CD4-positive, alpha-beta T cell treated with Interleukin-4 for 4 hours (primary cell): ENCODE data around the gene SNRPB.
A peak's percentile ranks its signal among the peaks of the same experiment; 100 is the strongest.
"Not testable (repeated sequence)": the region's sequence is repeated elsewhere in the genome, so short reads cannot be mapped to it uniquely, and the experiment has no call there.

Experiments
- DNase-seq: peaks from one replicate; pipeline ENCODE4 v3.0.0-alpha.2; 2020

The SNRPB gene

DNA sequence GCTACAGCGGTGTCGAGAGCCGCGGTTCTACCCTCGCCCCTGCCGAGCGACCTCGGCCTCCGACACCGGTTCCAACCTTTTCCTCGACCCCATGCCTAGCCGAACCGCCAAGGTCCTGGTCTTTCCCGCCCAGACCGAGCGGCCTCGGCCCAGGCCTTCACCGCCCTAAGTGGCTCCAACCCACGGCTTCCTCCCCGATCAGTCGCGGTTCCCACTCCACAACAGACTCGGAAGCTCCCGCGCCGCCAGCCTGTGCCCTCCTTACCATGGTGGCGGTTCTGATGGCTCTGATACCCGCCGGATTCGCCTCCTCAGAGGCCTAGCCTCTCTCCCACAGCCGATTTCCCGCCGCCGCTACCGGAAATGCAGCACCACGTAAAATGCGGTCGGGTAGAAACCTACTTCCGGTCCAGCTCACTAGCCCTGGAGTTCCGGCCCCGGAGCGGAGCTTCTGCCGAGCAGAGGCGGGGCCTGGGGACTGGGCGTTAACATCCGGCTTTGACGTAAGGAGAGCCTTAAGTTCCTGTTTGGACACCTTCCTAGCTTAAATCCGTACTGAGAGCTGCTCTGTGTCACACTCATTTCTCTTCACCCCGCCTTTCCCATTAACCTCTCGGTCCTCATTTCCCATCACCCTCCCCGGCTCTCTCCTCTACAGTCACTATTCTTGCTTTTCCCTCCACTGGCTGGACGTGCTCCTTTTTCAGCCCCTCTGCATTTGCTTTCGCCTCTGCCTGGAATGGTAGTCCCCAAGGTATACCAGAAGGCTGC is at the start of gene SNRPB:
TSS of gene SNRPB (minus strand) at position 367 of the 771 bp plus-strand sequence. CDS start at position 268, 99 bp downstream.
- DNase-seq: peak; percentile 97

GRCh38 chr20:2519115-2519809 is 48.7 kb upstream of the SNRPB start:
- no peak for DNase-seq

DNA sequence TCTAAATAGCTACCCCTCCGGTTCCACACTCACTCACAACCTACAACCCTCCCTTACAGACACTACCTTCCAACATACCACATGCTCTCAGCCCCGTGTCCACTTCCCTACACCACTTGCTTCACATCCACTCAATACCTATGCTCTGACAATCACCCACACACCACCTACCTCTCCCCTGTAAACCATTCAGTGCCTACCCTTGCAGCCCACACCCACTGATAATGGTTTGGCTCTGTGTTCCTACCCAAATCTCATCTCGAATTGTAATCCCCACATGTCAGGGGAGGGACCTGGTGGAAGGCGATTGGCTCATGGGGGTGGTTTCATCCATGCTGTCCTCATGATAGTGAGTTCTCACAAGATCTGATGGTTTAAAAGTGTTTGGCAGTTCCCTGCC is 48.0 kb upstream of the SNRPB start:
- DNase-seq: no peak

DNA sequence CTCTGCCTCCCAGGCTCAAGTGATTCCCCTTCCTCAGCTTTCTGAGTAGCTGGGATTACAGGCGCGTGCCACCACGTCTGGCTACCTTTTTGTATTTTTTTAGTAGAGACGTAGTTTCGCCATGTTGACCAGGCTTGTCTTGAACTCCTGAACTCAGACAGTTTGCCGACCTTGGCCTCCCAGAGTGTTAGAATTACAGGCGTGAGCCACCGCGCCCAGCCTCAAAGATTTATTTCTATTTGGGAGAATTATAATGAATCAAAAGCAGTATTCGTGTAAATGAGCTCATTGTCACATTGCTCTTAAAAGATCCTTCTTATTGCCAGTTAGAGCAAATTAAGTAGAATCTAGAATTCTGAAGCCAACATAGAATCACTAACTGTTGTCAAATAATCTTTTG is 47.5 kb upstream of the SNRPB start:
- no peak for DNase-seq

- DNase-seq: no peak
Measured at GRCh38 chr20:2516399-2516798, 45.8 kb upstream of the SNRPB start.

DNA sequence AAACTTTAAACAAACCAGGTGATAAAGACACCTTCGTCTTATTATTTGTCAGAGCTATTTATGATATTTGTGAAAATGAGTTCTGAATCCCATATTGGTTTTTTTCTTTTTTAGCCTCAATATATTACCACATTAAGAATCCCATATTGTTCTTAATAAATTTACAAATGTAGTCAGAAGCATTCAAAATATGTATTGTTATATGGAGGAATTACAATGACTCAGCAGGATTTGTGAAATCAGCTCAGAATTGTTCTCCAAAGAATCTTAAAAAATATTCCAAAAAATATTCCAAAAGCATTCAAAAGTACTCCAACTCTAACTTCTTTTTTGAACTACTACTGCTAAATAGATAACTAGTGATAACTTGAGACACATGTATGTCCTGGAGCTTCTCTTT is 44.6 kb upstream of the SNRPB start:
- no peak for DNase-seq

DNA sequence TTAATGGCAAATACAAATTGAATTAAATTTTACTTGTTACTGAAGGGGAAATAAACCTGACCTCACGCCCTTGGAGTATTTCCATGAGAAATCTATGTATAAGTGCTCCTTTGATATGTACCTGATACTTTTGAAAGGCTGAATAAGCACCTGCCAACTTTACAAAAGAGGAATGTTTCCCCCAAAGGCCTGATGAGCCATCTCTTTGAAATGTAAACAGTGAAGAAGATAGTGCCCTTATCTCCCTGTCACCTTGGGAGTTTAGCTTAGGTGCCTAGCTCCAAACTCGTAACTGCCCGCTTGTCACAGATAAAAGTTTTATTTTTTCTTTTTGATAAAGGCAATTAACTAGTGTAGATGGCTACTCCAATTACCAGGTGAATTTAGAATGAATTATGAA is 39.2 kb upstream of the SNRPB start:
- no peak for DNase-seq

DNA sequence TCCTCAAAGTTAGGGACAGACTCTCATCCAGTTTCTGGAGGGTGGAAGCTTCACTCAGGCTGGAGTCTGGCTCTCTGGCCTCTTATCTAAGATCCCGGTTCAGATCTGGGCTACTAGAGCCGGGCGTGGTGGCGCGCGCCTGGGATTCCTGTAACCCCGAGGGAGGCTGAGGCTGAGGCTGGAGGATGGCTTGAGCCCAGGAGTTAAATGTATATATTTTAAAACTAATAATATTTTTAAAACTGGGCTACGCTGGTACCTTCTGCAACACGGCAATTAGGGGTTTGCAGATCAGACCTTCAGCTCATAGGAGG is 38.8 kb upstream of the SNRPB start:
- no peak for DNase-seq

- peak; percentile 76 for DNase-seq
Measured at GRCh38 chr20:2508631-2509467, 38.3 kb upstream of the SNRPB start, which contains the start of gene ZNF343. Gene ZNF343 (minus strand): TSS chr20:2508915. CDS start chr20:2493895, 15,020 bp downstream.

GRCh38 chr20:2507875-2508630 is 37.5 kb upstream of the SNRPB start:
- no peak for DNase-seq

DNA sequence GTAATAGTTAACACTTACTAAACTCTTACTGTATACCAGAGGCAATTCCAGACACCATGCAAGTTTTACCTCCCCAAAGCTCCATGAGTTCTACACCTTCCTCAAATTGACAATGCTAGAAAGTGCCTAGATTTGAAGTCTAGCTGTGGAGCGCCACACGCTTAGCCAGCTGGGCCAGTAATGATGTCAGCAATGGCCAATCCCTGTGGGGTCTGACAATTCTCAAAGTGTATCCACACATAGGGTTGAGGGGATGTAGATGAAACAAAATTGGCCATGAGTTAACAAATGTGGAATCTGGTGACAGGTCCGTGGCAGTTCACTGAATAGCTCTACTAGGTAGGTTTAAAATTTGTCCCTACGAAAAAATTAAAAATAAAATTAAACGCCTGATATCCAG is 36.9 kb upstream of the SNRPB start:
- DNase-seq: no peak

DNA sequence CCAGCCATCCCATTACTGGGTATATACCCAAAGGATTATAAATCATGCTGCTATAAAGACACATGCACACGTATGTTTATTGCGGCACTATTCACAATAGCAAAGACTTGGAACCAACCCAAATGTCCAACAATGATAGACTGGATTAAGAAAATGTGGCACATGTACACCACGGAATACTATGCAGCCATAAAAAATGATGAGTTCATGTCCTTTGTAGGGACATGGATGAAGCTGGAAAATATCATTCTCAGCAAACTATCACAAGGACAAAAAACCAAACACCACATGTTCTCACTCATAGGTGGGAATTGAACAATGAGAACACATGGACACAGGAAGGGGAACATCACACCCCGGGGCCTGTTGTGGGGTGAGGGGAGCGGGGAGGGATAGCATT is 35.8 kb upstream of the SNRPB start:
- not testable (repeated sequence) for DNase-seq

GRCh38 chr20:2504803-2505202 is 34.2 kb upstream of the SNRPB start:
- DNase-seq: not testable (repeated sequence)

DNA sequence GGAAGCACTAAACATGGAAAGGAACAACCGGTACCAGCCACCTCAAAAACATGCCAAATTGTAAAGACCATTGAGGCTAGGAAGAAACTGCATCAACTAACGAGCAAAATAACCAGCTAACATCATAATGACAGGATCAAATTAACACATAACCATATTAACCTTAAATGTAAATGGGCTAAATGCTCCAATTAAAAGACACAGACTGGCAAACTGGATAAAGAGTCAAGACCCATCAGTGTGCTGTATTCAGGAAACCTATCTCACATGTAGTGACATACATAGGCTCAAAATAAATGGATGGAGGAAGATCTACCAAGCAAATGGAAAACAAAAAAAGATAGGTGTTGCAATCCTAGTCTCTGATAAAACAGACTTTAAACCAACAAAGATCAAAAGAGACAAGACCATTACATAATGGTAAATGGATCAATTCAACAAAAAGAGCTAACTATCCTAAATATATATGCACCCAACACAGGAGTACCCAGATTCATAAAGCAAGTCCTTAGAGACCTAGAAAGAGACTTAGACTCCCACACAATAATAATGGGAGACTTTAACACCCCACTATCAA is 32.3 kb upstream of the SNRPB start:
- DNase-seq: not testable (repeated sequence)

DNA sequence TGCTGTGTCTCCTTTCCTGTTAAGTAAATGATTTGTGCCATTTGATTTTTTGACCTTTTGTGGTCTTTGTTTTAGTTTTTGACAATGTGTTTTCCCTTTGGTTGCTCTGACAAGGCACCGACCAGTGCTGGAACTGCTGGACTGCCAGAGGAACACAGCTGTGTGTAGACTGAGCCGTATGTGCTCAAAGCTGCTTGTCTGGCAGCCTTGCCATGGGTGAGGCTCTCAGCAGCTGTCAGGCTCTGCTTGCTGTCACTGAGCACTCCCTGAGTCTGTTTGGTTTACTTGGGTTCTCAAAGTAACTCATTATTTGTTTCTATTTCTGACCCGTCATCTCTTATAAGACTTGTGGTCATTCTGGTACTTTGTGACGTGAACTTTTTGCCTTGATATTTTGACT is 15.1 kb upstream of the SNRPB start:
- DNase-seq: no peak

DNA sequence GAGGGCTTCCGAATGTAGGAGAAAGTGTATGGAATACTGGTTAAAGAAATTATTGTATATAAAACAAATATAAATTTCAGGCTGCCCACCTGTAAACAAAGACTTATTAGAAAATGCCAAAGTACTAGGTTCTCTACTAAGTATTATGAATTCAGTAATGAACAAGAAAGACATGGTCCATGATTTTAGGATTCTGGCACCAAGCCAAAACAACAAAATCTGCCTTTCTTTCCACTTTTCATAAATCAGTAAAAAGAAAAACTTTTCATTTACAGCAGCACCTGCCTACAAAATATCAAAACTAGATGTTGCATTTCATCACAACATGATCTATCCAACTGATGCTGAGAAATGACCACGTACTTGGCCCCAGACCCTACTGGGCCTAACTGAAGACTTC is 14.5 kb upstream of the SNRPB start:
- no peak for DNase-seq

GRCh38 chr20:2483504-2483903 is 12.9 kb upstream of the SNRPB start:
- DNase-seq: no peak

DNA sequence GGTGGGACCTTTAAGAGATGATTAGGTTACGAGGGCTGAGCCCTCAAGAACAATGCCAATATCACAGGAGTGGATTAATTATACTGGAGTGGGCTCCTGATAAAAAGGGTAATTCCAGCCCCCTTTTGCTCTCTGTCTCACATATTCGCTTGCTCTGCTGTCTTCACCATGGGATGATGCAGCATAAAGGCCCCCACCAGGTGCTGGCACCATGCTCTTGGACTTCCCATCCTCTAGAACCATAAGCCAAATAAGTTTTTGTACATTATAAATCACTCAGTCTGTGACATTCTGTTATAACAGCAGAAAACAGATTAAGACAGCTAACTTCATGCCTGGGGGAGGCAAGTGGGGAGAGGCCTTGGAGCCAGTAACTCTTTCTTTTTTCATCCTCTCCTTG is 9.8 kb upstream of the SNRPB start:
- DNase-seq: no peak

- no peak for DNase-seq
Measured at GRCh38 chr20:2476742-2477615, 6.4 kb upstream of the SNRPB start.

DNA sequence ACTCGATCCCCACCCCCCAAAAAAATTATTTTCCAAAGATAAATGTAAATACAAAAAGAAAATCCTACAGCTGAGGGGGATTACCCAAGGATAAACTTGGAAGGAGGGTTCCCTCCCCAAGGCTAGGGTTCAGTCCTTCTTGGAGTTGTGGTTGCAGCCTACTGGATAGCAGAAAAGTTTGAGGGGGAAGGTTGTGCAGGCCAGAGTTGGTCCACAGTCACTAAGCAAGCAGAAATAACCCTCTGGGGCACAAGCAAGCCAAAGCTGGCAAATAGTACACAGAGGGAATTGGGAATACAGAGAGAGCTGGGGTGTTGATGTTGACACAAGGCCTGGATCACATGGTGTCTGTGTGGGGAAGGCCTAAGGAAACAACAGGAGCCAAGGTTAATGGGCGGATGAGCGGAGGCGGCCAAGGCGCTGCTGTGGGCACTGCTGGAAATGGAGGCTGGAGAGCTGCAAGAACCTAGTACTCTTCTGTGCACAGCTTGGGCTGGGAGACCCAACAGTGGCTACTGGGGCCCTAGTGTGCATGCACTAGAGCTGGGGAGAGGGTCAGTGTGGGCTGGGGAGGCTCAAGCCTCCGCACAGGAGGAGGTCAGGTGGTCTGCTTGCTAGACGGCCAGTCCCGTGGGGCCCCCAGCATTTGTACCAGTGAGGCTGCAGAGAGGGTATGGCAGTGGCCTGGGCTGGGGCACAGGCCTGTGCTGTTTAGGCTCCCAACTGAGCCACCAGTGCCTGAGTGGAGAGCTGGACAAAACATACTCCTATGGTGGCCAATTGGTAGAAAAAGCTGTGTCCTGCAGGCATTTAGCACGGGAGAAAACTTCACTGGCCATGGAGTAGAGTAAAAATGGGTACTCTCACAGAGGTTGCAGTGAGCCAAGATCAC is 5.5 kb upstream of the SNRPB start:
- no peak for DNase-seq
